DOHH2 (cell line): ENCODE results near the gene APAF1.

ENCODE experiments used
- CTCF ChIP-seq: fragments of 200-600 bp; sonication (generic); IDR thresholded peaks from one replicate; pipeline ENCODE4 v1.5.1; 2014; ENCODE audit warnings: antibody characterized with exemption, mild to moderate bottlenecking, low read depth, low read length; ENCODE audit not compliant: poor library complexity, severe bottlenecking
- EZH2phosphoT487 ChIP-seq: fragments of 200-600 bp; sonication (generic); IDR thresholded peaks from 2 replicates; pipeline ENCODE4 v1.6.1; 2017; ENCODE audit warnings: borderline replicate concordance, mild to moderate bottlenecking, antibody characterized with exemption, low read length, moderate library complexity, mixed read lengths

GRCh38 chr12:98656289-98657101 lies 11.4 kb downstream of the APAF1 start:
- TF ChIP-seq CTCF (no peak), EZH2phosphoT487 (no peak)
